A673 (cell line): Measurements from ENCODE around the gene MAG. TPM values are rescaled to one million over a fixed set of nuclear protein-coding genes. Genes with fewer than 3 reads are reported as not detected.

Source experiments
- BruUV-seq: library from RNA; stranded (reverse); fragments of 400-500 nt; replicated peaks from 2 replicates; lab custom pipeline; 2021; lab: Mats Ljungman, UMichigan
- CTCF ChIA-PET: fragments of 300-600 bp; sonication (Branson Sonifier 250); formaldehyde crosslinking; loops from one replicate; lab custom pipeline; 2022; ENCODE audit warnings: antibody characterized with exemption; lab: Charles Lee
- POLR2A ChIA-PET: fragments of 300-600 bp; sonication (Branson Sonifier 250); formaldehyde crosslinking; loops from one replicate; lab custom pipeline; 2022; ENCODE audit warnings: antibody characterized with exemption; ENCODE audit not compliant: low non-redundant PET; lab: Charles Lee
- DNase-seq: peaks from one replicate; pipeline ENCODE4 v3.0.0-alpha.2; 2015; ENCODE audit warnings: low spot score
- H3K27ac ChIP-seq: fragments of 200-600 bp; sonication (generic); 2 replicates; pipeline ENCODE4 v1.5.1; 2016; ENCODE audit warnings: mixed run types, low read depth, mild to moderate bottlenecking, mixed read lengths, antibody characterized with exemption, low read length; ENCODE audit not compliant: poor library complexity, severe bottlenecking
- H3K27me3 ChIP-seq: fragments of 200-600 bp; sonication (generic); replicated peaks from 2 replicates; pipeline ENCODE4 v1.6.1; 2017; ENCODE audit warnings: mixed run types, low read depth, mild to moderate bottlenecking, mixed read lengths, antibody characterized with exemption, low read length; ENCODE audit not compliant: insufficient read depth, poor library complexity
- H3K36me3 ChIP-seq: fragments of 200-600 bp; sonication (generic); 2 replicates; pipeline ENCODE4 v1.6.1; 2016; ENCODE audit warnings: mixed run types, mild to moderate bottlenecking, mixed read lengths, antibody characterized with exemption, low read length; ENCODE audit not compliant: insufficient read depth, poor library complexity, severe bottlenecking
- H3K4me1 ChIP-seq: fragments of 200-600 bp; sonication (generic); 2 replicates; pipeline ENCODE4 v1.6.1; 2017; ENCODE audit warnings: mixed run types, mild to moderate bottlenecking, mixed read lengths, antibody characterized with exemption, low read length; ENCODE audit not compliant: insufficient read depth, poor library complexity, severe bottlenecking
- H3K4me3 ChIP-seq: fragments of 200-600 bp; sonication (generic); 2 replicates; pipeline ENCODE4 v1.5.1; 2016; ENCODE audit warnings: low read depth, mixed run types, mild to moderate bottlenecking, mixed read lengths, low read length; ENCODE audit not compliant: poor library complexity, severe bottlenecking
- H3K9me3 ChIP-seq: fragments of 200-600 bp; sonication (generic); 2 replicates; pipeline ENCODE4 v1.6.1; 2016; ENCODE audit warnings: mixed run types, low read depth, mild to moderate bottlenecking, mixed read lengths, antibody characterized with exemption, low read length; ENCODE audit not compliant: poor library complexity, severe bottlenecking
- CTCF ChIP-seq: fragments of 300-800, 200-600 bp; sonication (generic); conservative IDR thresholded peaks from 2 replicates; pipeline ENCODE4 v1.5.1; 2017; ENCODE audit warnings: low read depth, mild to moderate bottlenecking, antibody characterized with exemption, low read length, moderate library complexity, mixed read lengths
- EZH2 ChIP-seq: fragments of 200-600 bp; sonication (generic); IDR thresholded peaks from 2 replicates; pipeline ENCODE4 v1.6.1; 2017; ENCODE audit warnings: borderline replicate concordance, low read depth, mild to moderate bottlenecking, mixed read lengths, antibody characterized with exemption, low read length; ENCODE audit not compliant: poor library complexity, severe bottlenecking
- intact Hi-C: fragments of 100-400 bp; cut with micrococcal nuclease; formaldehyde crosslinking; loops from one replicate; pipeline ENCODE4 v1.10.0; 2022; ENCODE audit not compliant: unreplicated experiment
- total RNA-seq: library from RNA; stranded (reverse); gene quantifications from 2 replicates; pipeline ENCODE4 v1.2.3, GENCODE V29; 2021

MAG gene
- total RNA-seq, 1 experiment from 2014 or later: not detected

- no peak for TF ChIP-seq EZH2
- TF ChIP-seq CTCF: no peak
- no peaks in the 10 kb centered on the region for H3K9me3 ChIP-seq
- H3K27ac ChIP-seq: no peak overlapping the region
- H3K36me3 ChIP-seq: no peaks in the 10 kb centered on the region
- POLR2A ChIA-PET: no interaction called here
- H3K4me1 ChIP-seq: peaks cover 27% of the 10 kb centered on the region
- intact Hi-C loops: loop anchor here (2.0 to 10.0 kb wide), 2 partner anchors 115 to 291 kb away; partner anchors contain the start of genes COX6B1 and ETV2
- BruUV-seq: no TSS peak
- CTCF ChIA-PET: interaction anchor here (0.6 to 2.3 kb wide), 3 partner anchors 115 to 607 kb away, joined by 3 to 23 read pairs (median 3); no protein-coding TSS in a partner anchor
- no peak overlapping the region for H3K4me3 ChIP-seq
- H3K27me3 ChIP-seq: no peaks in the 10 kb centered on the region
- DNase-seq: no peak
Observed at GRCh38 chr19:35353635-35354034, 61.7 kb downstream of the MAG start.

- no peak for TF ChIP-seq CTCF
- no peak for TF ChIP-seq EZH2
- H3K27me3 ChIP-seq: no peaks in the 10 kb centered on the region
- no peak overlapping the region for H3K4me3 ChIP-seq
- peaks cover 27% of the 10 kb centered on the region for H3K4me1 ChIP-seq
- no peak for DNase-seq
- ChIA-PET CTCF (no interaction called here), POLR2A (no interaction called here)
- intact Hi-C loops: loop anchor here (10.0 kb wide), 1 partner anchor 290 kb away; the partner anchor contains the start of genes COX6B1 and ETV2
- no peak overlapping the region for H3K27ac ChIP-seq
- no TSS peak for BruUV-seq
- H3K9me3 ChIP-seq: no peaks in the 10 kb centered on the region
- no peaks in the 10 kb centered on the region for H3K36me3 ChIP-seq
Observed at GRCh38 chr19:35354898-35355297, 62.9 kb downstream of the MAG start.

GRCh38 chr19:35355791-35356460, 64.0 kb downstream of the MAG start:
- intact Hi-C loops: loop anchor here (10.0 kb wide), 1 partner anchor 289 kb away; the partner anchor contains the start of genes COX6B1 and ETV2

More at GRCh38 chr19:35355791-35356460, 64.0 kb downstream of the MAG start:
- Histone ChIP-seq H3K4me1 (peaks cover 27% of the 10 kb centered on the region), H3K27me3 (no peaks in the 10 kb centered on the region), H3K4me3 (no peak overlapping the region), H3K9me3 (no peaks in the 10 kb centered on the region), H3K27ac (no peak overlapping the region), H3K36me3 (no peaks in the 10 kb centered on the region)
- ChIA-PET CTCF (interaction anchor here (0.6 kb wide), 1 partner anchor 32 kb away, joined by 5 read pairs; no protein-coding TSS in a partner anchor), POLR2A (no interaction called here)
- TF ChIP-seq EZH2: no peak
- TF ChIP-seq CTCF: no peak
- BruUV-seq: no TSS peak
- no peak for DNase-seq
